Fibroblast of skin of left biceps (primary cell): Measurements from ENCODE around the gene C16orf54.
"Not testable (repeated sequence)": the region's sequence is repeated elsewhere in the genome, so short reads cannot be mapped to it uniquely, and the experiment has no call there.

Source experiments
- DNase-seq, 2 experiments: peaks; one replicate each; pipeline ENCODE4 v3.0.0-alpha.2; 2013; ENCODE audit warnings: low read depth in 2 of 2

Gene C16orf54

GRCh38 chr16:29708917-29709600 is 36.7 kb downstream of the C16orf54 start:
- DNase-seq: no peak

GRCh38 chr16:29707160-29707559 is 38.6 kb downstream of the C16orf54 start:
- not testable (repeated sequence) for DNase-seq

GRCh38 chr16:29705030-29705429 is 40.8 kb downstream of the C16orf54 start:
- no peak for DNase-seq

GRCh38 chr16:29702269-29702668 is 43.5 kb downstream of the C16orf54 start:
- DNase-seq: no peak

GRCh38 chr16:29701214-29701555 is 44.6 kb downstream of the C16orf54 start:
- DNase-seq: no peak

GRCh38 chr16:29700253-29700987 is 45.4 kb downstream of the C16orf54 start:
- DNase-seq: peak; percentile 53 to 54

GRCh38 chr16:29699324-29700219 is 46.2 kb downstream of the C16orf54 start:
- DNase-seq: no peak

- no peak for DNase-seq
Observed at GRCh38 chr16:29698484-29699323, 47.1 kb downstream of the C16orf54 start.

- no peak for DNase-seq
Observed at GRCh38 chr16:29698042-29698441, 47.7 kb downstream of the C16orf54 start.

- no peak for DNase-seq
Observed at GRCh38 chr16:29697391-29697790, 48.4 kb downstream of the C16orf54 start.

- DNase-seq: no peak
Observed at GRCh38 chr16:29696881-29697331, 48.9 kb downstream of the C16orf54 start.

- not testable (repeated sequence) for DNase-seq
Observed at GRCh38 chr16:29695675-29696074, 50.1 kb downstream of the C16orf54 start.

GRCh38 chr16:29694384-29695195 is 51.2 kb downstream of the C16orf54 start:
- DNase-seq: no peak

GRCh38 chr16:29692606-29693005 is 53.2 kb downstream of the C16orf54 start:
- not testable (repeated sequence) for DNase-seq
